HG03175 (cell line): ENCODE measurements around the gene OR52N2.

Experiments
- ATAC-seq: cut with Tn5 transposase; IDR thresholded peaks from one replicate; pipeline ENCODE4 v1.9.1; 2021; ENCODE audit warnings: mild to moderate bottlenecking, moderate library complexity; ENCODE audit not compliant: unreplicated experiment

Gene OR52N2

GRCh38 chr11:5808500-5809121 is at the start of gene OR52N2:
OR52N2 (plus strand) TSS chr11:5808924; CDS start chr11:5820336, 11,412 bp downstream.
- ATAC-seq: peak; percentile 89

GRCh38 chr11:5767056-5767455 is 41.7 kb upstream of the OR52N2 start:
- no peak for ATAC-seq

GRCh38 chr11:5783255-5783654 is 25.5 kb upstream of the OR52N2 start, which contains the start of gene OR52N5:
OR52N5 (minus strand) TSS chr11:5783355; CDS start chr11:5778634, 4,721 bp downstream.
- ATAC-seq: no peak

- ATAC-seq: no peak
Measured at GRCh38 chr11:5791165-5791564, 17.6 kb upstream of the OR52N2 start, which contains the start of gene OR52N1. OR52N1 (minus strand) TSS chr11:5791265; CDS start chr11:5788816, 2,449 bp downstream.

GRCh38 chr11:5796541-5796940 is 12.2 kb upstream of the OR52N2 start:
- ATAC-seq: no peak

- ATAC-seq: no peak
Measured at GRCh38 chr11:5803982-5804381, 4.7 kb upstream of the OR52N2 start.

- ATAC-seq: no peak
Measured at GRCh38 chr11:5807580-5807979, 1.1 kb upstream of the OR52N2 start.

GRCh38 chr11:5809122-5809519 is 397 bp downstream of the OR52N2 start:
- ATAC-seq: peak; percentile 29

- ATAC-seq: no peak
Measured at GRCh38 chr11:5809905-5810795, 1.4 kb downstream of the OR52N2 start.

- peak; percentile 59 for ATAC-seq
Measured at GRCh38 chr11:5815534-5815933, 6.8 kb downstream of the OR52N2 start.

- peak; percentile 54 for ATAC-seq
Measured at GRCh38 chr11:5818245-5818886, 9.6 kb downstream of the OR52N2 start.

- no peak for ATAC-seq
Measured at GRCh38 chr11:5831196-5831829, 22.6 kb downstream of the OR52N2 start.

GRCh38 chr11:5833446-5833845 is 24.7 kb downstream of the OR52N2 start:
- ATAC-seq: no peak

- ATAC-seq: no peak
Measured at GRCh38 chr11:5837695-5838094, 29.0 kb downstream of the OR52N2 start.

GRCh38 chr11:5841797-5842196 is 33.1 kb downstream of the OR52N2 start, which contains the start of gene OR52E6:
OR52E6 (minus strand) TSS chr11:5841897; CDS start chr11:5841897, 0 bp downstream.
- no peak for ATAC-seq

GRCh38 chr11:5846701-5847100 is 38.0 kb downstream of the OR52N2 start:
- ATAC-seq: no peak

- ATAC-seq: no peak
Measured at GRCh38 chr11:5847711-5848110, 39.0 kb downstream of the OR52N2 start.

- no peak for ATAC-seq
Measured at GRCh38 chr11:5851002-5851401, 42.3 kb downstream of the OR52N2 start.

GRCh38 chr11:5857590-5857989 is 48.9 kb downstream of the OR52N2 start, which contains the start of gene OR52E8:
OR52E8 (minus strand) TSS chr11:5857690; CDS start chr11:5857690, 0 bp downstream.
- ATAC-seq: no peak

GRCh38 chr11:5865826-5866225 is 57.1 kb downstream of the OR52N2 start:
- no peak for ATAC-seq
